Measurements from ENCODE around the gene MGAT5B.

Gene MGAT5B

DNA sequence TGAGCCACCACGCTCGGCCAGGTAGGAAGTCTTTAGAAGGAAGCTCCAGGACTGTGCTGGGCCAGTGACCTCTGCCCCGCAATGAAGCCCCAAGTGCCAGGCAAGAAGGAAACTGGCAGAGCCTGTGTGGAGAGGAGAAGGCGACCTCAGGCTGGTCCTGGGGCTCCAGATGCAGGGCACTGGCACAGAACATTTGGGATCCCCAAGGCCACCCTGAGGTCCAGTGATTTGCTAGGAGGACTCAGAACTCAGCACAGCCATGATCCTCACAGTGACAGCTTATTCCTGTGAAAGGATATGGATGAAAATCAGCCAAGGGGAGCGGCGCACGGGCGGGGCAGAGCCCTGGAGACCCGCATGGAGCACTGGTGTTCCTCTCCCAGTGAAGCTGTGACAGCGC is 24.1 kb downstream of the MGAT5B start:
- no peak overlapping the region for H3K4me3 ChIP-seq (ENCODE audit: low read depth, low read length)
- no peak for TF ChIP-seq CTCF (IDR thresholded peaks at IDR 0.05; ENCODE audit: borderline replicate concordance, insufficient read depth, low read depth, low read length)

- no peak for TF ChIP-seq CTCF (IDR thresholded peaks at IDR 0.05; ENCODE audit: borderline replicate concordance, insufficient read depth, low read depth, low read length)
- H3K4me3 ChIP-seq (ENCODE audit: low read depth, low read length) = no peak overlapping the region
Observed at GRCh38 chr17:76893623-76894334, 25.6 kb downstream of the MGAT5B start.

GRCh38 chr17:76894842-76895241 is 26.6 kb downstream of the MGAT5B start:
- TF ChIP-seq CTCF (IDR thresholded peaks at IDR 0.05; ENCODE audit: borderline replicate concordance, insufficient read depth, low read depth, low read length) = no peak
- H3K4me3 ChIP-seq (ENCODE audit: low read depth, low read length) = no peak overlapping the region

DNA sequence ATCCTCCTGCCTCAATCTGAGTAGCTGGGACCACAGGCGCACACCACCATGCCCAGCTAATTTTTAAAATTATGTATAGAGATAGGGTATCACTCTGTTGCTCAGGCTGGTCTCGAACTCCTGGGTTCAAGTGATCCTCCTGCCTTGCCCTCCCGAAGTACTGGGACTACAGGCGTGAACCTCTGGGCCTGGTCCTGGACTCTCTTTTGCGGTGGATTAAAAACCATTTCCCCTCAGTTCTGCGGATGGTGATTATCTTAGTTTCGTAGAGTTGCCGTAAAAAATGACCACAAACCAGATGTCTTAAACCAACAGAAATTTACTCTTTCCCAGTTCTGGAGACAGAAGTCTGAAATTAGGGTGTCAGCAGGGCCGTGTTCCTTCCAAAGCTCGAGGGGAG is 28.8 kb downstream of the MGAT5B start:
- TF ChIP-seq CTCF (IDR thresholded peaks at IDR 0.05; ENCODE audit: borderline replicate concordance, insufficient read depth, low read depth, low read length) = no peak
- H3K4me3 ChIP-seq (ENCODE audit: low read depth, low read length) = no peak overlapping the region

DNA sequence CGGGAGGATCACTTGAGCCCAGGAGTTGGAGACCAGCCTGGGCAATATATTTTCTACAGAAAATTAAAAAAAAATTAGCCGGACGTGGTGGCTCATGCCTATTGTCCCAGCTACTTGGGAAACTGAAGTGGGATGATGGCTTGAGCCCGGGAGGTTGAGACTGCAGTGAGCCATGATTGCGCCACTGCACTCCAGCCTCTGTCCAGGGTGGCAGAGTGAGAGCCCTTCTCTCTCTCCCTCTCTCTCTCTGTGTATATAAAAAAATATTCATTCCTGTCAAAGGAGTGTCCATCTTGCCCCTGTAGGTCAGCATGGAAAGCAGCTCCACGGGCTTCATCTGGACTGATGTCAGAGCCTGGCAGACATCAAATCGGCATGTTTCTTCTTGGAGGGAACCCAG is 31.2 kb downstream of the MGAT5B start:
- no peak overlapping the region for H3K4me3 ChIP-seq (ENCODE audit: low read depth, low read length)
- TF ChIP-seq CTCF (IDR thresholded peaks at IDR 0.05; ENCODE audit: borderline replicate concordance, insufficient read depth, low read depth, low read length) = no peak

GRCh38 chr17:76900723-76901122 is 32.5 kb downstream of the MGAT5B start:
- TF ChIP-seq CTCF (IDR thresholded peaks at IDR 0.05; ENCODE audit: borderline replicate concordance, insufficient read depth, low read depth, low read length) = no peak

GRCh38 chr17:76901542-76902197 is 33.5 kb downstream of the MGAT5B start:
- TF ChIP-seq CTCF (IDR thresholded peaks at IDR 0.05; ENCODE audit: borderline replicate concordance, insufficient read depth, low read depth, low read length) = no peak

More at GRCh38 chr17:76900723-76901122, 32.5 kb downstream of the MGAT5B start:
- H3K4me3 ChIP-seq (ENCODE audit: low read depth, low read length) = no peak overlapping the region

More at GRCh38 chr17:76901542-76902197, 33.5 kb downstream of the MGAT5B start:
- no peak overlapping the region for H3K4me3 ChIP-seq (ENCODE audit: low read depth, low read length)
